Epithelial cell of prostate (primary cell): ENCODE results near the gene ANXA6.

Experiments
- DNase-seq: peaks from one replicate; pipeline ENCODE4 v3.0.0-alpha.2; 2011; ENCODE audit warnings: low read depth, low spot score
- H3K27ac ChIP-seq: fragments of 450-650 bp; 2 replicates; pipeline ENCODE4 v1.5.1; 2017; ENCODE audit warnings: mild to moderate bottlenecking

Gene ANXA6

GRCh38 chr5:151106509-151106908, 51.1 kb downstream of the ANXA6 start:
- H3K27ac ChIP-seq, result no peak overlapping the region
- no peak for DNase-seq

- H3K27ac ChIP-seq, result no peak overlapping the region
- DNase-seq, result no peak
These were observed 51.5 kb downstream of the ANXA6 start for GRCh38 chr5:151106043-151106442.

- DNase-seq, result no peak
These were observed 52.0 kb downstream of the ANXA6 start for GRCh38 chr5:151105561-151105960.

GRCh38 chr5:151104795-151105194, 52.8 kb downstream of the ANXA6 start:
- no peak for DNase-seq

More at GRCh38 chr5:151105561-151105960, 52.0 kb downstream of the ANXA6 start:
- H3K27ac ChIP-seq, result no peak overlapping the region

GRCh38 chr5:151101746-151102145, 55.8 kb downstream of the ANXA6 start:
- no peak for DNase-seq
- H3K27ac ChIP-seq, result no peak overlapping the region

More at GRCh38 chr5:151104795-151105194, 52.8 kb downstream of the ANXA6 start:
- H3K27ac ChIP-seq, result no peak overlapping the region

GRCh38 chr5:151101151-151101550, 56.4 kb downstream of the ANXA6 start:
- no peak for DNase-seq
- no peak overlapping the region for H3K27ac ChIP-seq

GRCh38 chr5:151100681-151101080, 56.9 kb downstream of the ANXA6 start:
- DNase-seq, result no peak
- no peak overlapping the region for H3K27ac ChIP-seq

- DNase-seq, result no peak
- no peak overlapping the region for H3K27ac ChIP-seq
These were observed 58.8 kb downstream of the ANXA6 start for GRCh38 chr5:151098768-151099121.

- DNase-seq, result no peak
- no peak overlapping the region for H3K27ac ChIP-seq
These were observed 59.5 kb downstream of the ANXA6 start for GRCh38 chr5:151097820-151098767.

- H3K27ac ChIP-seq, result peak overlapping the region; percentile 6
These were observed 60.5 kb downstream of the ANXA6 start for GRCh38 chr5:151097061-151097460.

GRCh38 chr5:151096001-151096373, 61.6 kb downstream of the ANXA6 start:
- DNase-seq, result no peak
- H3K27ac ChIP-seq, result no peak overlapping the region

More at GRCh38 chr5:151097061-151097460, 60.5 kb downstream of the ANXA6 start:
- no peak for DNase-seq

- H3K27ac ChIP-seq, result peak overlapping the region; percentile 99
- DNase-seq, result no peak
These were observed 62.1 kb downstream of the ANXA6 start for GRCh38 chr5:151095341-151096000.

- DNase-seq, result no peak
- peak overlapping the region; percentile 99 for H3K27ac ChIP-seq
These were observed 62.7 kb downstream of the ANXA6 start for GRCh38 chr5:151094852-151095245.

GRCh38 chr5:151094030-151094851, 63.3 kb downstream of the ANXA6 start:
- H3K27ac ChIP-seq, result peak overlapping the region; percentile 99
- no peak for DNase-seq

- peak overlapping the region; percentile 99 for H3K27ac ChIP-seq
- DNase-seq, result peak; percentile 46
These were observed 64.1 kb downstream of the ANXA6 start for GRCh38 chr5:151093476-151093889.

- H3K27ac ChIP-seq, result peak overlapping the region; percentile 99
- peak; percentile 40 for DNase-seq
These were observed 64.8 kb downstream of the ANXA6 start for GRCh38 chr5:151092762-151093161.

GRCh38 chr5:151089726-151090125, 67.9 kb downstream of the ANXA6 start:
- DNase-seq, result no peak
- H3K27ac ChIP-seq, result no peak overlapping the region

- DNase-seq, result no peak
These were observed 68.6 kb downstream of the ANXA6 start for GRCh38 chr5:151088986-151089385.

GRCh38 chr5:151087486-151087885, 70.1 kb downstream of the ANXA6 start:
- peak overlapping the region; percentile 95 for H3K27ac ChIP-seq

More at GRCh38 chr5:151088986-151089385, 68.6 kb downstream of the ANXA6 start:
- H3K27ac ChIP-seq, result no peak overlapping the region

GRCh38 chr5:151086905-151087360, 70.6 kb downstream of the ANXA6 start:
- peak overlapping the region; percentile 95 for H3K27ac ChIP-seq
- no peak for DNase-seq

More at GRCh38 chr5:151087486-151087885, 70.1 kb downstream of the ANXA6 start:
- DNase-seq, result no peak
